Myocyte (in vitro differentiated cells): ENCODE results near the gene ACE. TPM values are rescaled to one million over a fixed set of nuclear protein-coding genes. Genes with fewer than 3 reads are reported as not detected.
"Not testable (repeated sequence)": the region's sequence is repeated elsewhere in the genome, so short reads cannot be mapped to it uniquely, and the experiment has no call there.

Experiments
- DNase-seq: peaks from one replicate; pipeline ENCODE4 v3.0.0-alpha.2; 2012; ENCODE audit warnings: low read depth
- total RNA-seq: library from RNA; depleted of rRNA; stranded (reverse); fragments of >200 nt; gene quantifications from 2 replicates; pipeline ENCODE4 v1.2.3, GENCODE V29; 2014

ACE gene
- total RNA-seq, 1 donor from 2014 or later = 0.21 TPM

- no peak for DNase-seq
Observed at GRCh38 chr17:63443053-63443452, 33.8 kb upstream of the ACE start.

DNA sequence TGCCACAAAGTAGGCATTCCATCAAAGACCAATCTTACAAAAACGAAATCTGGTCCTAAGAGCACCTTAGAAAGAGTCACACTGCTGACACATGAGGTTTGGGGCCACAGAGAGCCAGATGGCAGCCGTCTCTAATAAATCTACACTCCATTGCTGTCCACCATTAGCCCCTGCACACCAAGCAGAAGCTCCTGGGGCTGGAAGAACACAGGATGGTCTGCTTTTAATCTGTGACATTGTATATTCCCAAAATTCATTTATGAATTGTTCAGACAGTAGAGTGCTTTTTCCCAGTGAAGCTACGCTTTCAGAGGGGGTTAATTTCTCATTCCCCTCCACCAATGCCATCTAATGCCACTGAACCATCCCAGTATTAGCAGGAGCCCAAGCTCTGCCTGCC, 32.4 kb upstream of the ACE start:
- no peak for DNase-seq

DNA sequence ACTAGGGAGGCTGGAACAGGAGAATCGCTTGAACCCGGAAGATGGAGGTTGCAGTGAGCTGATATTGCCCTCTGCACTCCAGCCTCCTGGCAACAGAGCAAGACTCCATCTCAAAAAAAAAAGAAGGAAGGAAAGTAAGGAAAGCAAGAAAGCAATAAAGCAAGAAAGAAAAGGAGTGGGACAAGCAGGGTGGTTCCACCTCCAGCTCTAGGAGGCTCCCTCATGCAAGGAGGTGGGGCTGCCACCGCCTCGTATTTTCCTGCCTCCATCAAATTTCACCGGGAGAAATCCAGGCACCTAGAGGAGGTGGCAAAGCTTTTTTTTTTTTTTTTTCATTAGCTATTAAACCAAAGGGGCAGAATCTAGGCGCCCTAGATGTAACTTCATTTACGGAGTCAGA, 31.8 kb upstream of the ACE start:
- DNase-seq = no peak

- no peak for DNase-seq
Observed at GRCh38 chr17:63445571-63445953, 31.3 kb upstream of the ACE start.

DNA sequence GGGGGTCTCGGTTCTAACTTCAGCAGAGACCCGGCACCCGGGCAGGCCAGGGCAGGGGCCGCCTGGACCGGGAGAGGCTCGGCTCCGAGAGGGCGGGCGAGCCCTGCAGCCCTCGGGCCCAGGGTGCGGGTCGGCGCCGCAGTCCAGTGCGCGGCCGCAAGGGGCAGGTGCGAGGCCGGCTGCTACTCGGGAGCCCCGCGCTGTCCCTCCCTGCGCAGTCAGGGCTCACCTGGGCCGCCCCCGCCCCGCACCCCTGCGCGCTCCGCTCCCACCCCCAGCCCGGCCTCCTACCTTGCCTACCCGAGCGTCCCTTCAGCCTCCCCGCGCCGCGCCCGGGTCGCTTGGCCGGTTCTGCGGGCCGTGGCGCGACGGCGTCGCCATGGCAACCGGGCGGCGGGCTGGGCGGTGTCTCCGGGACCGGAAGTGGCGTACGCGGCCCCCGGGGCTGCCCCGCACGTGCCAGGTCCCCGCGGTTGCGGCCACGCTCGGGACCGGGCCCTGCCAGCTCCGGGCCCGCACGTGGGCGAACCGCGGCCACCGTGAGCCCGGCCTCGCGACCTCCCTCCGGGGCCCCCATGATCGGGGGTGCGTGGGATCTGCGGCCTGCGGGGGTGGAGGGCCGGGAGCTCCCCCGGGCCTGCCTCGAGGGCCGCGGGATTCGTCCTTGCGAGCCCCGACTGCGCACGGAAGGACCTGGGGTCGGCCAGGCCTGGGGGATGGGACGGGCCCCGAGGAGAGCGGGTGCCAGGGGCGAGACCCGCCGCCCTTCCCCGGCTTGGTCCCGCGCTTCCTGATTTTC, 30.7 kb upstream of the ACE start, which contains the start of gene CYB561:
TSS of gene CYB561 (minus strand) at position 353 of the 799 bp plus-strand sequence. CDS start 8,759 bp downstream, outside the sequence.
- peak; percentile 54 for DNase-seq

GRCh38 chr17:63446753-63447470, 29.9 kb upstream of the ACE start:
- DNase-seq = no peak

DNA sequence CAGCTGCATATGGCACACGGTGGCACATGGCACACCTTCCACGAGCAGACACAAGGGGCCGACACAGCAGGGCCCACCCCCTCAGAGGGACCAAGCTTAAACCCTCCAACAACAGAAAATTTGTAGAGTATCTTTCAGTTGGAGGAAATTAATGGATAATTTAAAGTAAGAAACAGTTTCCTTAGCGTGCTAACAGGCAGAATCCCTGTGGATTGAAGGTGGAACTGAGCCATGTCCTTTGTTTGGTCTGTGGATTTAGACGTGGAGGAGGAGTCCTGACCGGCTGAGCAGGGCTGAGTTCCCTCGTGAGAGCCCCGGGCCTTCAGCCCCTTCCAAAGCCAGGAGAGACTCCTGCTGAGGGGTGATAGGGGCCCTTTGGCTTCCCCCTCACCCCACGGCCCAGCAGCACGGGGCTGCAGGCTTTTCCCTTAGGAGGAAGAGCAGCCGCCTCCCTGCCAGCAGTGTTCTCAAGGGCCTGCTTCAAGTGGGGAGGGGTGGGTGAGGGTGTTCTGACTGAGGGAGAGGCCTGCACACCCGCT, 29.3 kb upstream of the ACE start:
- no peak for DNase-seq

- no peak for DNase-seq
Observed at GRCh38 chr17:63448655-63449054, 28.2 kb upstream of the ACE start.

GRCh38 chr17:63450551-63450950, 26.3 kb upstream of the ACE start:
- DNase-seq = no peak

DNA sequence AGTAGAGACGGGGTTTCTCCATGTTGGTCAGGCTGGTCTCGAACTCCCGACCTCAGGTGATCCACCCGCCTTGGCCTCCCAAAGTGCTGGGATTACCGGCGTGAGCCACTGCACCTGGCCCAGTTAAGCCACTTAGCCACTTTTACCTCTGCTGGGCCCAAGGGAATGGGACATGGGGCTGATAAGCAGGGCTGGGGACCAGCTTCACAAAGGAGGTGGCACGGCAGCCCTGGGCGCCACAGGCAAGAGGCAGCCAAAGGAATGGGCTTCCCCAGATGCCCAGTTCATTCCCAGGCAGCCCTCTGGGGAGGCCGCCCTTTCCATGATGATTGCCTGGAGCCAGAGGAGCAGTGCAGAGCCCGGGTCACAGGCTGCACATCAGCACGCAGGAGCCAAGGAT, 25.7 kb upstream of the ACE start:
- DNase-seq = no peak

DNA sequence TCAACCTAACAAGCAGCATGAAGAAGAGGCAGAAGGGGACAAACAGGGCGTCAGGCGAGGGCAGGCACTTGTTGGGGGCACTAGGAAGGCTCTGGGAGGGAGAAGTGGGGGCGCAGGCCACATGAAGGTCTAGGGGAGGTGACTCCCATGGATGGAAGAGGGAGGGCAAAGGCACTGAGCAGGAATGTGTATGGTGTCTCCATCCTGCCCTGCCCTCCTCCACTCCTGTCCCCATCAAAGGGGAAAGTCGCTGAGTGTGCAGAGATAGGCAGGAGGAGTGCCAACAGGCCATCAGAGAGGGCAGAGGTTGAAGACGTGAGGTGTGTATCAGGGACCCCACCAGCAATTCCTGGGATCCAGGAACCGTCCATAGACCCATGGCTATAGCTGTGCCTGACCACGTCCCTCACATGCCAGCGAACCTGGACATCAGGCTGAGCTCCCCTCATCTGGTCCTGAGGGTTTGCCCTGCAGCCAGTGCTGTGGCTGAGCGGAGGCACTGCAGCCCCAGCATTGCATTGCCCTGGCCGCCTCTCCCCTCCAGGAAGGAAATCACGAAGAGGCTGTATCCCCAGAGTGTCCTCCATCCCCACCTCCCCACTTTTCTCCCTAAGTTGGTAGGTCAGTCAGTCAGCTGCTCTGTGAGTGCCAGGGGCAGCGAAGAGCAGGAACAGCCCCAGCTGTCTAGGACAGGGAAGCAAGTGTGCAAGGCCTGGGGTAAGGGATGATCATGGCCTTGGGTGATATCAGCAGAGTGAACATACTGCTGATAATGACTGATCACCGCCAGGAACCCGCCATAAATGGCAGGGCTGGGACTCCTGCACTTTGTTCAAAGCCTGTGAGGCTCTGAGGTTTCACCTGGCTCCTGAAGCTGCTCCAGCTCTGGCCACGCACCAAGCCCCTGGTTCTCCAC, 24.6 kb upstream of the ACE start:
- no peak for DNase-seq

- no peak for DNase-seq
Observed at GRCh38 chr17:63452962-63453551, 23.8 kb upstream of the ACE start.

DNA sequence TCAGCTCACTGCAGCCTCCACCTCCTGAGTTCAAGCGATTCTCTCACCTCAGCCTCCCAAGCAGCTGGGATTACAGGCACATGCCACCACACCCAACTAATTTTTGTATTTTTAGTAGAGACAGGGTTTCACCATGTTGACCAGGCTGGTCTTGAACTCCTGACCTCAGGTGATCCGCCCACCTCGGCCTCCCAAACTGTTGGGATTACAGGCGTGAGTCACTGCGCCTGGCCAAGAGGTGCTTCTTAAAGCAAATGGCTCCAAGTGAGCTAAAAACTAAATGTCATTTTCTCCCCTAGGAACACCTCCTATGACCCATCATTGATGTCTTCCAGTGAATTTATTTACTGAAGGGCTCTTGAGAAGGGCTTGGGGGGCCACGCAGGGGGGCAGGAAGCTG, 22.5 kb upstream of the ACE start:
- not testable (repeated sequence) for DNase-seq

GRCh38 chr17:63454915-63455314, 21.9 kb upstream of the ACE start:
- DNase-seq = no peak

DNA sequence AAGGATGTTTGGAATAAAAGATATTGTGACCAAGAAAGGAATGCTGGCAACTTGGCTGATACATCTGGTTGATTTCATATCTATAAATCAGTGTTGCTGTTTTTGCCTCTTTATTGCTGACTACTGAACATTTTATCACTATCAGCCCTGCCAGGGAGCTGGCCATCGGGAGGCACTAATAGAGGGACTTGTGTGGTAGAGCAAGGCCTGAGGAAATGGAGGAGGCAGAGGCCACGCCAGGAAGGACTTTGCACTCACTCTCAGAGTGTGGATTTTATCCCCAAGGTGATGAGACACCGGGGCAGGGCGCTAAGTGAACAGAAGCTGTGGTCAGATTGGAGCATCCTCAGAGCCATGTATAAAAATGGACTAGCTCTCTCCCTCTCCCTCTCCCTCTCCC, 21.4 kb upstream of the ACE start:
- DNase-seq = no peak

- DNase-seq = peak; percentile 33
Observed at GRCh38 chr17:63458478-63458877, 18.4 kb upstream of the ACE start.

- no peak for DNase-seq
Observed at GRCh38 chr17:63460018-63460417, 16.8 kb upstream of the ACE start.

DNA sequence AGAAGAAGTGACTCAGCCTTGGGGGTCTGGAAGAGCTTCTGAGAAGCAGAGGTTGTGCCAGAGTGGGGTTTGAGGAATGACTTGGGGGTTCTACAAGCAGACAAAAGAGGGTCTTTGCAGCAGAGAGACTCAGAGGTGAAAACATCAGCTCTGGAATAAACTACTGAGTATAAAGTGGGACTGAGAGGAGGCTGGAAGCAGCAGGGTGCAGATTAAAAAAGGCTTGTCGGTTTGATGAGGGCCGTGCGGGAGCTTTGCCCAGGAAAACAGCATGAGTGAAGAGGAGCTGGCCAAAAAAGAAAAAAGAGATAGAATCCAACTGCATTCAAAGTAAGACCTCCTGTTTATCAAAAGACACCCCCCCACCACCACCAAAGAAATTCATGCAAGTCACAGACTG, 13.1 kb upstream of the ACE start:
- DNase-seq = no peak

DNA sequence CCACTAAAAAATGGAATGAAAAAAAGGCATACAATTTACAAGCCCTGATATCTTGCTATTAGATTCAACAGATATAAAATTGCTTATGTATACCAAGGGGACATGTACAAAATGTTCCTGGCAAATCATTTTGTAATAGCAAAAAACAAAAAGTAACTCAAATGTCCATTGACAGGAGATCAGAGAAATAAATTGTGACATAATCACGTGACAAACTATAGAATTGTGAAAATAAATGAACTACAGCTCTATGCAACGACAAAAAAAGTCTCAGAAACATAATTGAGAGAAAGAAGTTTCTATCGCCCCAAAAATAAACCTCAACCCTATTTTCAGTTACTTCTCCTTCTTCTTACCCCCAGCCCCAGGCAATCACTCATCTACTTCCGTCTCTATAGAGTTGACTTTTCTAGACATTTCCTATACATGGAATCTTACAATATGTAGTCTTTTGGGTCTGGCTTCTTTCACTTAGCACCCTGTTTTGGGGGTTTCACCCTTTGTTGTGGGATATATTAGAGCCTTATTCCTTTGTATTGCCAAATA, 12.1 kb upstream of the ACE start:
- DNase-seq = no peak

DNA sequence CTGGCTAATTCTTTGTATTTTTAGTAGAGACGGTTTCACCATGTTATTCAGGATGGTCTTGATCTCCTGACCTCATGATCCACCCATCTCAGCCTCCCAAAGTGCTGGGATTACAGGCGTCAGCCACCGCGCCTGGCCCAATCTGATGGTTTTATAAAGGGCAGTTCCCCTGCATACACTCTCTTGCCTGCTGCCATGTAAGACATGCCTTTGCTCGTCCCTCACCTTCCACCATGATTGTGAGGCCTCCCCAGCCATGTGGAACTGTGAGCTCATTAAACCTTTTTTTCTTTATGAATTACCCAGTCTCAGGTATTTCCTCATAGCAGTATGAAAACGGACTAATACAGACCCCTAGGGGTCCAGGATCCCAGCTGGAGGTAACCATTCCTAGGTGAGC, 8.8 kb upstream of the ACE start:
- DNase-seq = not testable (repeated sequence)

GRCh38 chr17:63474174-63474573, 2.7 kb upstream of the ACE start:
- no peak for DNase-seq
